NK-92 (cell line): ENCODE results near the gene ARHGAP40.

ENCODE experiments used
- DNase-seq: peaks from one replicate; lab custom pipeline; 2025; ENCODE audit not compliant: unreplicated experiment; lab: John Stamatoyannopoulos, UW

ARHGAP40 gene

DNA sequence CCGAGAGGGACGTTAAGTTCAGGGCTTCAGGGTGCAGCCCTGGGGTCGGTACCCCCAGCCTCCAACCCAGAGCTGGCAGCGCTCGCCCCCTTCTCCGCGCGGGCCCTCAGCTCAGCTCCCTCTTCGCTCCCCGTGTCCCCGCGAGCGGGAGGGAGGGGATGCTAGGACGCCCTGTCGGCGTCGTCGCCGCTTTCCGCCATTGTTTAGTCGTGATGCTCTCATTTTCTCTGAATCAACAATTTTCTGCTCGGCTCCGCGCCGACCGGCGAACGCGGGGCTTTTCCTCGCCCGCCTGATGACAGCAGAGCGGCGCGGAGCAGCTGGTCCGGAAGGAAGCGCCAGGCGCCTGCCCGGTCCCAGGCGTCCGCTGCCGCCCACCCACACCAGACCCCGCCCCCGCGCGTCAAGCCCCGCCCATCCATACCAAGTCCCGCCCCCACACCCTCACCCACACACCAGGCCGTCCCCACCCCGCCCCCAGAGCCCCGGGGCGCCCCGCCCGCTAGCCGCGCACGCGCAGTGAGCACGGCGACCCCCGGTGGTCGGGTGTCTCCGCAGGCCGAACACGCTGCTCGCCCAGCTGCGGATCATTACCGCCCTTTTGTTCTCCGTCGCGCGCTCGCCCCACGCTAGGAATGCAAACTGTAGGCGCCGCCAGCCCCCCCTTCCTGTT, 72.6 kb downstream of the ARHGAP40 start:
- no peak for DNase-seq

DNA sequence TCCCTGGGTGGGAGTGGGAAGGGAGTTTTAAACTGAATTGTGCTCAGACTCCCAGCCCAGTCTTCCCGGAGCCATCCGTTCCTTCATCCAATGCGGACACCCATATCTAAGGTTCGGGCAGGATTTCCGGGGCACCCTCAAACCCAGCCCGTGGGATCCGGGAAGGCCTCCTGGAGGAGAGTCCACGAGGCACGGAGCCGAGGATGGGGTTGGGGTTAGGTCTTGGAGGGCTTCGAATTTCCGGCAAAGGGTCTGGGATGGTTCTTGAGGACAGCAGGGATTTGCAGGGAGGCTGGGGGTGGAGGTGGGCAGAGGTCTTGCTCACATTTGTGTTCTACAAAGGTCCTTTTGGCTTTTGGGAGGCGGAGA, 73.1 kb downstream of the ARHGAP40 start:
- DNase-seq = no peak

DNA sequence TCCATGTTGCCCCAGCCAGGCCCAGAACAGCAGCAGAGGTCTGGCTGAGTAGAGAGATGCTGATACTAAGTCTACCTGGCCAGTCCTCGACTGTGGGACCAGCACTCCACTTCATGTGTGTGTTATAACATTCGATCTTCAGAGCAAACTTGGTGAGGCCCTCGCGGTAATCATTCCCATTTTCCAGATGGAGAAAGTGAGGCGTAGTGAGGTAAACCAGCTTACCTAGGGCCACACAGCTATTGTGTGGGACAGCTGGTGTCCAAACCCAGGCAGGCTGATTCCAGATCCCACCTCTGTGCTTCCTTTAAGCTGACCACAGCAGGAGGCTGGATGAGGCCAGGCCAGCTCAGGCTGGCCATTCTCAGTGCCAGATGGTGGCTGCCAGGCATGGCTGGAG, 75.0 kb downstream of the ARHGAP40 start:
- no peak for DNase-seq

DNA sequence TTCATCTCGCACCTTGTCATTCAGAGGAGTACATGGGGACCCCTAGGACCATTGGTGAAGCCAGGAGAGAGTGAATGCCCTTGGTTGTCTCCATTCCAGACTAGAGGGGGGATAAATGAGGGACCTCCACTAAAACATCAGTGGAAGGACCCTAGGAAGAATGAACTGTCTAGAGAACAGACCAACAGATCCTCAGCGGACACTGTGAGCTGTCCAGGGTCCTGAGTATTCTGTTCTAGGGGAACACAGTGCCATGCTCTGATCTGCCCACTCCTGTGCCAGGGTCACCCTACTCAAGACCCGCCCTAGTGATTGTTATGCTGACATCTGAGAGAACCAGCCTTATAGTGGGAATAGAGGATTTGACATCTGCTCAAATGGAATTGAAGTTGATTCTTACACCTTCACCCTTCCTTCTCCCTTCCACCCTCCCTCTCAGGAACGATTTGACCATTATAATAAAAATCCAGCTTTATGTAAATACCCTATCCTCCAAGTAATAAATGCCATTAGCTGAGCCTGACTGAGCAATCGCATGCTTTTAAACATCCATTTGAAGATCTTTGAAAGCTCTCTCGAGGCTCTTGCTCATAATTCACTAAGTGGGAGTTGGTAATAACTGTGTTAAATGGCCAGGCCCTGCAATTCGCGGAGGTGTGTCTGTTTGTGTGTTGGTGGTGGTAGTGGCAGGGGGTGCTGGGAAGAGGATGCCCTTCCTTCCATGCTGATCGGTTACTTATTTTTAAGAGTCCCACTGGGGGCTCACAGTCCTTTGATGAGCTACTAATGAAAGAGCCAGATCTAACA, 79.1 kb downstream of the ARHGAP40 start:
- DNase-seq = no peak

DNA sequence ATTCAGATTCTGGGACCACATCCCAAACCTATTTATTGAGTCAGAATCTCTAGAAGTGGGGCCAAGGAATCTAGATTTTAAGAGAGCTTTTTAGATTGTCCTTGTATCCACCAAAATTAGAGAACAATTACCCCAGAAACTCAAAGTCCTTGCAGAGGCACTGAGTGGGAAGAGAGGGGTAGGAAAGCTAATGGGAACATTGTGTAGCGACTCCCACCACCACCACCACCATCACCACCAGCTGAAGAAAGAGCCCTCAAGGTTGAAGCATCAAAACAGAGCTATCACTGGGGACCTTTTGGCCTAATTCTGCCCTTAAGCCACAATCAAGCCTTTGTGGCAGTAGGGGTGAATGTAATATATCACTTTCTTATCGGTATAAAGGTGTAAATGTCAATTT, 83.7 kb downstream of the ARHGAP40 start:
- no peak for DNase-seq

DNA sequence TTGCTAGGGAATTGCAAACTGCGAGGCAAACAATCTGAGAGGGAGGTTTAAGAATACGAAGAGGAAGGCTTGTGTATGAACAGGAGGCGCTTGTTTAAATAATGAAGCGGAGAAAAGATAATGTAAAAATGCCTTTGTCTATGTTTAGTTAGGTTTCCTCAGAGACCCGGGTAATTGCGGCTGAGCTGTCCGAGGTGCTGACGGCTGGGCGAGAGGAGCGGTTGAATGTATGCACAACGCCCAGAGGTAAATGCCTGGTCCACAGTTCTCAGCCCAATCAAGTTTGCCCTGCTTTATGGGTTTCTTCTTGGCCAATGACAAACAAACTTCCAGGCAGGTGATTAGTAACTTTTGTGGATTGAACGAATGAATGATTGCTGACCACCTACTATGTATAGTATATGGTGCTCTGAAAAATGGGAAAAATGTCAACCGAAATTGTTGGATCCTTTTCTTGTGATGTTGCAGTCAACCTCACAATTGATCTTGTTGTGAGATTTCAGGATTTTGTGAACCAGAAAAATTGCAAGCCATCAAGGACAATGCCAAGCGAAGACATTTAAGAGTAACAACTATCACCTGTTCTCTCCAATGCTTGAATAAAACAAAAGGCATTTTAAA, 84.4 kb downstream of the ARHGAP40 start:
- no peak for DNase-seq

DNA sequence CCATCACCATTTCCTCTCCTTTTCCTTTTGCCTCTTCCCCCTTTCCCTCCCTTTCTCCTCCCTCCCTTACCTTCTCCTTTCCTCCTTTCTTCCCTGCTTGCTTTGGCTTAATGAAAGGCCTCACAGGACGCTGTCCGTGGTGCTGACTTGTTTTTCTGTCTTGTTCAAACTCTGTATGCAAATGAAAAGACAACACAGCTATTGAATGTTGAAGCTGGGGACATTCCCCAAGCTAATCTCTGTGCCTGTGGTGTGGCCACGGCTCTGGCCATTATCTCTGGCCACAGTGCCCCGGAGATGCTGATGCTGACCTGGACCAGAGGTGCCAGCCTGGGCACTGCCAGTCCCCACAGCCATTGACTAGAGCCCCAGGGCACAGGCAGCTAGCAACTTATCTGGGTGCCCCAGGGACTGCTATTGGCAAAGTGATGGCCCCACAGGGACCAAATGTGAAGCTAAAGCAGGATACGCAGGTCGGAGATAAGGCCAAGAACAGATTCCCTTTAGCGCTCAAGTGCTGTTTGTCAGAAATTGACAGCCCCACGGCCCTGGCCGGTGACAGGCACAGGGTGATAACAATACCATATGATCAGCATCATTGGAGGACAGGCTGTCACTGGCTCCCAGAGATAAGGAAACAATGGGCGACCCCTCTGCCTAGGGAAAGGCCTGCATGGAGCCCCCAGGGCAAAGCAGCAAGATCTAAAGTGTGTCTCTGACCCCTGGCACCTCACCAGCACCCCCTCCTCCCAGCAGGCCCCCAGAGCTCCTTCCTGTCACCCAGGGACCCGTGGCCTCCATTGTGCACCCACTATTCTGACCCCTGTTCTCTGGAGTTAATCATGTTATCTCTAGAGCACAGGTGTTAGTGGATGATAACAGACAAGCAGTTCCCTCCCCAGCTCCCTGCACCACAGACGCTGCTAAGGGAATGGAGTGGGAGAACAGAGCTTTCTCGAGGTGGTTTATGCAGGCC, 91.1 kb downstream of the ARHGAP40 start:
- no peak for DNase-seq

DNA sequence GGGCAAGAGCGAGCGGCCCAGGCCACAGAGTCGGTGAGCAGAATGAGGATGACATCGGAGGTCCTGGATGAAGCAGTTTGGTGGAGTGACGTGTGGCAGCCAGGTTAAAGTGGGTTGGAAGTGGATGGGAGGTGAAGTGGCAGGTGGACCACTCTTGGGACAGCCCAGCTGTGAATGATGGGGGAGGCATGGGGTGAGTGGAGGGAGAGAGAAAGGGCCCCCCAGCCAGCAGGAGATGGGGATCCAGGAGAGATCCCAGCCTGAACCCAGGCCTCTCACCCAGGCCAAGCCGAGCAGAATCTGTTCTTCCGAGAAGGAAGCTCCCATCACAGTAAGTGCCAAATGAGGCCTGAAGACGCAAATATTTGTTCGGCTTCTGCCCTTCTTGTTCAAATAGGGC, 95.7 kb downstream of the ARHGAP40 start:
- no peak for DNase-seq

DNA sequence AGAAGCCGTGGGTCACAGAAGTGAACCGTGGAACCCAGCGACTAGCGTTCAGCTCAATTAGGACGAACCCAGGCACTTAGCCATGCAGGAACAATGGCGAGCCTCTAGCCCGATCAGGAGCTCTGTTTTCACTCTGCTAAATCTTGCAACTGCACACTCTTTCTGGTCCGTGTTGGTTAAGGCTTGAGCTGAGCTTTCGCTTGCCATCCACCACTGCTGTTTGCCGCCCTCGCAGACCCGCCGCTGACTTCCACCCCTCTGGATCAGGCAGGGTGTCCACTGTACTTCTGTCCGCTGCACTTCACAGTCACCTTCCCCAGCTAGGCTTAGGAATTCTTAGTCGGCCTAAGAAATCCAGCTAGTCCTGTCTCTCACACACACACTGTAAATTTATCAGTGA, 96.9 kb downstream of the ARHGAP40 start:
- DNase-seq = no peak

DNA sequence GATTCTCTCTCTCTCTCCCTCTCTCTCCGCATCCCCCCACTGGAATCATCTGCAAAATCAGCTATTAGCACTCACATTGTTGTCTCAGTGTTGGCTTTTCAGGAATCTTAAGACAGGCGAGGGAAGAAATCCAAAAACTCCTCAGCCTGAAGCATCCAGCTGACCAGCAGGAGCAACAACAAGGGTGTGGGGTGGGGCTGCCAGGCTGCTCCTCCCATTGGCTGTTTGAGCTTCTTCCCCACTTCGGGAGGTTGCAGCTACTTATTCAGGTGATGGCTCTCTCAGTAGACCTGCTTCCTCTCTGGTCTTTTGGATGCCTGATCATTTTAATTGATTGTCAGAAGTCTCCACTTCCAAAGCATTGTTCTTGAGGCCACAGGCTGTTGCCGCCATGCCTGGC, 98.5 kb downstream of the ARHGAP40 start:
- DNase-seq = no peak
